Kidney epithelial cell (primary cell): ENCODE results near the gene SCRN1. TPM values are rescaled to one million over a fixed set of nuclear protein-coding genes. Genes with fewer than 3 reads are reported as not detected.

ENCODE experiments used
- DNase-seq: peaks from one replicate; pipeline ENCODE4 v3.0.0-alpha.2; 2010; ENCODE audit warnings: low read depth
- H3K27me3 ChIP-seq: 2 replicates; pipeline ENCODE4 v1.6.0; 2011; ENCODE audit warnings: low read length; ENCODE audit not compliant: control insufficient read depth, insufficient read depth
- H3K36me3 ChIP-seq: 2 replicates; pipeline ENCODE4 v1.5.1; 2011; ENCODE audit warnings: low read length; ENCODE audit not compliant: control insufficient read depth, insufficient read depth
- H3K4me3 ChIP-seq: 2 replicates; pipeline ENCODE4 v1.5.1; 2011; ENCODE audit warnings: low read depth, mild to moderate bottlenecking, control low read depth, low read length
- total RNA-seq: library from RNA; depleted of rRNA; stranded (reverse); fragments of >200 nt; gene quantifications from 2 replicates; pipeline ENCODE4 v1.2.3, GENCODE V29; 2015
- TF ChIP-seq, protein P1 (sequence below): IDR thresholded peaks from 2 replicates; pipeline ENCODE4 v1.5.1; 2011; ENCODE audit warnings: mild to moderate bottlenecking, moderate library complexity, low read length, control low read depth, inconsistent platforms; ENCODE audit not compliant: insufficient read depth, poor library complexity, severe bottlenecking

SCRN1 gene
- total RNA-seq, 1 donor from 2014 or later = 79.6 TPM

DNA sequence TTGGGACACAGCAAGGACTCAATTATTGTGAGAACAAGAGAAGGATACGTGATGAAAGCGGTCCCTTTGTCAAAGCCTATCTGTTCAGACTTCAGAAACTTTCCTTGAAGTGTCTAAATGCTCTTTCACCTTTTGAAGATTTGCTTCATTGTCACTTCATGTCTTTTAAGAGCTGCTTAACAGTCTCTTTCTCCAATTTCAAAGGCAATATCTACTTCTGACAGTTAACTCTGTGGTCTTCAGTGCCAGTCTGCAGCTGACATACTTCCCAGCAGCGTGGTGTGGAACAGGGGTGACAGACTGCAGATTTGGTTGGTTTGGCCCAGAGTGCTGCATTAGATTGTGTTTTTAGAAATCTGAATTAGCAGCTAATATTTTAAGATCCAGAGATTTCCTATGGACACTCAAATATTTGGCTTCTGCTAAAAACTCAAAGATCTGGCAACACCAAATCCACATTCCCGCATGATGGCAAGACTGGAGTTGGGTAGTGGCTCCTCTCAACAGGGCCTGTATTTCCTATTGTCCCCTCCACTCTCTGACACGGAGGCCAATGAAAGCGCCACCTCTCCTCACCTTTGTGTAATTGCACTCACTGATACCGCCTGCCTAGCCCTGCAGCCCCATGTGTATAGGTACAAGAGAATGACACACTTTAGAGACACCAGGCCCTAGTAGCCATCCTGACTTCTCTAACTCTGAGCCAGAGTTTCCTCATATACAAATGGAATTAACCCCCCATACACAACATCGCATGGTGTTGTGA lies 11.5 kb downstream of the SCRN1 start:
- no peak overlapping the region for H3K4me3 ChIP-seq
- no peaks in the 10 kb centered on the region for H3K36me3 ChIP-seq
- H3K27me3 ChIP-seq = no peaks in the 10 kb centered on the region
- DNase-seq = no peak
- TF ChIP-seq, protein P1, sequence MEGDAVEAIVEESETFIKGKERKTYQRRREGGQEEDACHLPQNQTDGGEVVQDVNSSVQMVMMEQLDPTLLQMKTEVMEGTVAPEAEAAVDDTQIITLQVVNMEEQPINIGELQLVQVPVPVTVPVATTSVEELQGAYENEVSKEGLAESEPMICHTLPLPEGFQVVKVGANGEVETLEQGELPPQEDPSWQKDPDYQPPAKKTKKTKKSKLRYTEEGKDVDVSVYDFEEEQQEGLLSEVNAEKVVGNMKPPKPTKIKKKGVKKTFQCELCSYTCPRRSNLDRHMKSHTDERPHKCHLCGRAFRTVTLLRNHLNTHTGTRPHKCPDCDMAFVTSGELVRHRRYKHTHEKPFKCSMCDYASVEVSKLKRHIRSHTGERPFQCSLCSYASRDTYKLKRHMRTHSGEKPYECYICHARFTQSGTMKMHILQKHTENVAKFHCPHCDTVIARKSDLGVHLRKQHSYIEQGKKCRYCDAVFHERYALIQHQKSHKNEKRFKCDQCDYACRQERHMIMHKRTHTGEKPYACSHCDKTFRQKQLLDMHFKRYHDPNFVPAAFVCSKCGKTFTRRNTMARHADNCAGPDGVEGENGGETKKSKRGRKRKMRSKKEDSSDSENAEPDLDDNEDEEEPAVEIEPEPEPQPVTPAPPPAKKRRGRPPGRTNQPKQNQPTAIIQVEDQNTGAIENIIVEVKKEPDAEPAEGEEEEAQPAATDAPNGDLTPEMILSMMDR = peak; percentile 5

DNA sequence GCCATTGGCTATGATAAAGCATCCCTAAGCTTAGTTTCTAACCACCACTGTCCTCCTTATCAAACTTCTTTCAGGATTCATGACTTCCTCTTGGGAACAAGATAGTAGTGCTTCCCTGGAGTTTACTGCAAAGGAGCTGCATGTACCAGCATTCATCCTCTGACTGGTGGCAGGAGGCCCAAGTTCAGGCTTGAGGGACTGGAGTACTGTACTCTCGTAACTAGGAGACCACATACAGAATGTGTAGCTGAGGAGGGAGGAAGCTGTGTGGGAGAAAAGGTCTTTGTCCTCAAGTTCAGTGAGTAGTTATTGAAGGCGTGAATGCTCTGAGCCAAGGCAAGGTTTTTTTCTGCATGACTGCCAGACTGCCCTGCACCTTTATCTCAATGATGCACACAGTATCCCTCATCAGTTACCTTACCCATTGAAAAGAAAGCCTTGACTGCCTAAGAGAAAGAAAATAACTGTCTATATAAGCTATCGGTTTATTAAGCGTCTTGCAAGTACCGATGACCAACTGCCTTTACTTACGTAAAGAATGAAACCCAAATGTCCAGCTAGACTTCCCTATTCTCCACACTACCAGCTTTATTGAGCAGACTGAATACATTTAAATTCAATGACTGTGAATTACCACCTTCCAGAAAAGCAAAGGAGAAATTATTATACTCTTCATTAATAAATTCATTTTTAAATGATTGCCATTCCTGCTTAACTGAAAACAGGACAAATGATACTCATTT lies 12.8 kb downstream of the SCRN1 start:
- no peak overlapping the region for H3K4me3 ChIP-seq
- H3K27me3 ChIP-seq = no peaks in the 10 kb centered on the region
- H3K36me3 ChIP-seq = no peaks in the 10 kb centered on the region
- TF ChIP-seq, protein P1 = no peak
- DNase-seq = no peak

DNA sequence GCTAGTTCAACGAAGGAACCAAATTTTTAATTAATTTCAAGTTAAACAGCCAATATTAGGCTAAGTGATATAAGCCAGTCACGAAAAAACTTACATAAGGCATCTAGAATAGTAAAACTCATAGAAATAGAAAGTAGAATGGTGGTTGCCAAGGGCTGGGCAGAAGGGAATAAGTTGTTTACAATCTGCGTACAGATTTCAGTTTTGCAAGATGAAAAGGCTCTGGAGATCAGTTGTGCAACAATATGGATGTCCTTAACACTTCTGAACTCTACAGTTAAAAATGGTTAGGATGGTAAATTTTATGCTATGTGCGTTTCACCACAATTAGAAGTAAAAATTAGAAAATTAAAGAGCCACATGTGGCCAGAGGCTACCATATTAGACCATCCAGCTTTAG lies 13.3 kb downstream of the SCRN1 start:
- TF ChIP-seq, protein P1 = no peak
- DNase-seq = no peak
- Histone ChIP-seq H3K27me3 (no peaks in the 10 kb centered on the region), H3K4me3 (no peak overlapping the region), H3K36me3 (no peaks in the 10 kb centered on the region)

DNA sequence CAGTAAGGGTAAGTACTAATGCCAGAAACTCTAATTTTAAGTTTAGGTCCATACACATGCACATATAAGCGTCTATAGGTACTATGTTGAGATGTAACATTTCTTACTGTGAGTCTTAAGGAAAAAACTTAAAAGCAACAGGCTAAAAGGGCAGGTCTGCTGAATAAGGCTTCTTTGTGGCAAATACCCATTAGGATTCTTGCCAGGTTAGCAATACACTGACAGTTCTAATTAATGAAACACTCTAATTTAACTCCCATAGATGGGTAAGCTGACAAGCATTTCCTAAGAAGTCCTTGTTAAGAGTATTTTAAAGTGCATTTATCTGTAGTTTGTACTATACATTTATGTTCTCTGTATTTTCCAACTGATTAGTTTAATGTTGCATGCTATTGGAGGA lies 14.0 kb downstream of the SCRN1 start:
- Histone ChIP-seq H3K27me3 (no peaks in the 10 kb centered on the region), H3K4me3 (no peak overlapping the region), H3K36me3 (no peaks in the 10 kb centered on the region)
- TF ChIP-seq, protein P1 = no peak
- no peak for DNase-seq

DNA sequence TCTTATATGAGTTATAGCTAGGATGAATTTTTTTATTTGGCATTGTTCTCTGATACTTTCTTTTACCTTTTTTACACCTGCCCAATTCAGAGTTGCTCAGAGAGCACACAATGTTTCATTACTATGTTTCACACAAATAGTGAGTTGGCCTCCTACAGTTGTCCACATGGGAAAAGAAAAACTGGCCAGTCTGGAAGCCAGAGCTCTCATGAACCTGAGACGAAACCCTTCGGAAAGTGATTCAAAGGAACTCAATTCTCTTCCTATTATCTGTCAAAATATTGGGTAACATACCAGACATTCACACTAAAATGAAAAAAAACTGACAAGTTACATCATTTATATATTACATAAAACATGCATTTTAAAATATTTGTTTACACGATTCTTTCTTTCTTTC lies 15.3 kb downstream of the SCRN1 start:
- Histone ChIP-seq H3K36me3 (no peaks in the 10 kb centered on the region), H3K27me3 (no peaks in the 10 kb centered on the region), H3K4me3 (no peak overlapping the region)
- TF ChIP-seq, protein P1 = no peak
- DNase-seq = no peak
